Measurements from ENCODE around the gene APOA4.

APOA4 gene

DNA sequence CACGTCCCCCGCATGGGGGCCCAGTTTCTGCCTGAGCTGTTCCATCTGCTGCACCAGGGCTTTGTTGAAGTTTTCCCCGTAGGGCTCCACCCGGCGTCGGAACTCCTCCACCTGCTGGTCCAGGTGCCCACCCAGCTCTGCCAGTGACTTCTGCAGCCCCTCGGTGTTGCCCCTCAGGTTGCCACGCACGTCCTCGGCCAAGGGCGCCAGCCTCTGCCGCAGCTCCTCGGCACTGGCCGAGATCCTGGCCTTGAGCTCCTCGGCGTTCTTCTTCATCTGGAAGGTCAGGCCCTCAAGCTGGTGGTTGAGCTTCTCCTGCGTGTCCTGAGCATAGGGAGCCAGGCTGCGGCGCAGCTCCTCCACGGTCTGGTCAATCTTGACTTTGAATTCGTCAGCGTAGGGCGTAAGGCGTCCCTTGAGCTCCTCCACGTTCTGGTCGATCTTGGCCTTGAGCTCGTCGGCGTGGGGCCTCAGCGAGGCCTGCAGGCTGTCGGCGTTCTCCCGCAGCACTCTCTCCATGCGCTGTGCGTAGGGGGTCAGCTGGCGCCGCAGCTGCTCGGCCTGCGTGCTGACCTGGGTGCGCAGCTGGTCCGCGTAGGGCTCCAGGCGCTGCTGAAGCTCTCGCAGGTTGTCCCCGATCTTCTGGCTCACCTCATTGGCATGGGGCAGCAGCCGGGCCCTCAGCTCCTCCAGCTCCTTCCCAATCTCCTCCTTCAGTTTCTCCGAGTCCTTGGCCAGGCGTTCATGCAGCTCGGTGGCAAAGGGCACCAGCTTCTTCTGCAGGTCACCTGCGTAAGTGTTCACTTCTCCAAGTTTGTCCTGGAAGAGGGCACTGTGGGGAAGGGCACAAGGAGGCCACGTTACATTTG lies 1.8 kb downstream of the APOA4 start:
- no peak for DNase-seq (ENCODE audit: low spot score)
- WGBS, 2 donors (ENCODE audit: extremely low coverage in 2 of 2, insufficient read length in 2 of 2, insufficient replicate concordance in 1 of 2), result no CpG with 5 or more reads among the region's 51 CpGs
- H3K23ac ChIP-seq (ENCODE audit: low read depth, low read length, poor library complexity), result no peak overlapping the region
- H3K4me2 ChIP-seq (ENCODE audit: insufficient read depth, low read length, poor library complexity, severe bottlenecking), result no peak overlapping the region
- peak overlapping the region; percentile 48 for H3K18ac ChIP-seq (ENCODE audit: low read length)
- H3K9ac ChIP-seq (ENCODE audit: low read depth, low read length, poor library complexity), result no peak overlapping the region
- no peak overlapping the region for H3K4ac ChIP-seq (ENCODE audit: low read length)
- H4K91ac ChIP-seq (ENCODE audit: low read depth, low read length, poor library complexity), result no peak overlapping the region
- H3K14ac ChIP-seq (ENCODE audit: low read length), result peak overlapping the region; percentile 21
- no peaks in the 10 kb centered on the region for H3K79me1 ChIP-seq (ENCODE audit: low read depth, low read length)
- H3K4me3 ChIP-seq (ENCODE audit: low read length in 2 of 2), result no peak overlapping the region
- H3K9me3 ChIP-seq (replicated peaks in 1 of 2; ENCODE audit: control insufficient read depth in 2 of 2, insufficient read depth in 1 of 2, low read depth in 1 of 2, low read length in 2 of 2), result peaks cover 0 to 2% of the 10 kb centered on the region in 2 donors
- H3K27ac ChIP-seq (replicated peaks; ENCODE audit: low read length), result no peak overlapping the region
- H2AFZ ChIP-seq (ENCODE audit: low read length), result no peak overlapping the region
- H2BK15ac ChIP-seq (ENCODE audit: low read length), result no peak overlapping the region
- peak overlapping the region; percentile 43 for H4K8ac ChIP-seq (ENCODE audit: low read depth, low read length)
- no peaks in the 10 kb centered on the region for H3K36me3 ChIP-seq (replicated peaks in 1 of 2; ENCODE audit: control insufficient read depth in 2 of 2, insufficient read depth in 2 of 2, low read length in 2 of 2)
- peaks cover 0 to 4% of the 10 kb centered on the region in 2 donors for H3K4me1 ChIP-seq (ENCODE audit: control insufficient read depth in 2 of 2, insufficient read depth in 1 of 2, low read depth in 1 of 2, low read length in 2 of 2)
- peak overlapping the region; percentile 5 for H2BK5ac ChIP-seq (ENCODE audit: low read length)
- H2BK12ac ChIP-seq (ENCODE audit: low read length), result peak overlapping the region; percentile 58
- H2BK120ac ChIP-seq (ENCODE audit: low read depth, low read length), result no peak overlapping the region
- peak overlapping the region; percentile 46 for H2AK5ac ChIP-seq (ENCODE audit: low read depth, low read length)
- H3K27me3 ChIP-seq (ENCODE audit: control insufficient read depth in 3 of 3, insufficient read depth in 3 of 3, low read depth in 1 of 3, low read length in 3 of 3), result peaks cover 0 to 8% (median 1%) of the 10 kb centered on the region in 3 experiments

DNA sequence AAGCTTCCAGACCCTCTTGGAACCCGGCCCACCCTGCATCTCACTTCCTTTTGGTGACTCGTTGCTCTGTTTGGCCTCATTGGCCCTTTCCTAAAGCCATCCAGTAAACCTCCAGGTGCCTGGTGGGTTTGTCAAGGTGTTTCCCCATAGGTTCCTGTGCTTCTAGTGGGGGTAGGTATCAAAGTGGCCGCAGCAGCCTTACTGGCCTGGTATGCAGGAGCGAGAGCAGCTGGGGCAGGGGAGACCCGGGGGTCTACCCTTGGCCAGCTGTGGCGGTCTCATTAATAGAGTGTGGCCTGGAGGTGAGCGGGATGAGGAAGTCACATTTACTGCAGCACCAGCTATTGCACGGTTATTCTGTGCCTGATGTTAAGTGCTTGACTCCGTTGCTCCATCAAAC lies 4.1 kb downstream of the APOA4 start:
- H3K27ac ChIP-seq (replicated peaks; ENCODE audit: low read length), result no peak overlapping the region
- H2AK5ac ChIP-seq (ENCODE audit: low read depth, low read length), result peak overlapping the region; percentile 81
- peak overlapping the region; percentile 48 for H3K18ac ChIP-seq (ENCODE audit: low read length)
- no peak overlapping the region for H2BK12ac ChIP-seq (ENCODE audit: low read length)
- no peak overlapping the region for H4K91ac ChIP-seq (ENCODE audit: low read depth, low read length, poor library complexity)
- no peak overlapping the region for H2BK120ac ChIP-seq (ENCODE audit: low read depth, low read length)
- WGBS, 2 donors (ENCODE audit: extremely low coverage in 2 of 2, insufficient read length in 2 of 2, insufficient replicate concordance in 1 of 2), result no CpG with 5 or more reads among the region's 9 CpGs
- H3K36me3 ChIP-seq (replicated peaks in 1 of 2; ENCODE audit: control insufficient read depth in 2 of 2, insufficient read depth in 2 of 2, low read length in 2 of 2), result no peaks in the 10 kb centered on the region
- peaks cover 0 to 8% (median 1%) of the 10 kb centered on the region in 3 experiments for H3K27me3 ChIP-seq (ENCODE audit: control insufficient read depth in 3 of 3, insufficient read depth in 3 of 3, low read depth in 1 of 3, low read length in 3 of 3)
- H3K9ac ChIP-seq (ENCODE audit: low read depth, low read length, poor library complexity), result no peak overlapping the region
- peaks cover 0 to 2% of the 10 kb centered on the region in 2 donors for H3K9me3 ChIP-seq (replicated peaks in 1 of 2; ENCODE audit: control insufficient read depth in 2 of 2, insufficient read depth in 1 of 2, low read depth in 1 of 2, low read length in 2 of 2)
- H3K4ac ChIP-seq (ENCODE audit: low read length), result no peak overlapping the region
- H2BK15ac ChIP-seq (ENCODE audit: low read length), result no peak overlapping the region
- H3K4me1 ChIP-seq (ENCODE audit: control insufficient read depth in 2 of 2, insufficient read depth in 1 of 2, low read depth in 1 of 2, low read length in 2 of 2), result peaks cover 0 to 4% of the 10 kb centered on the region in 2 donors
- H4K8ac ChIP-seq (ENCODE audit: low read depth, low read length), result no peak overlapping the region
- no peaks in the 10 kb centered on the region for H3K79me1 ChIP-seq (ENCODE audit: low read depth, low read length)
- no peak overlapping the region for H3K14ac ChIP-seq (ENCODE audit: low read length)
- no peak for DNase-seq (ENCODE audit: low spot score)
- no peak overlapping the region for H2AFZ ChIP-seq (ENCODE audit: low read length)
- peak overlapping the region; percentile 65 for H3K23ac ChIP-seq (ENCODE audit: low read depth, low read length, poor library complexity)
- no peak overlapping the region for H3K4me3 ChIP-seq (ENCODE audit: low read length in 2 of 2)
- no peak overlapping the region for H2BK5ac ChIP-seq (ENCODE audit: low read length)
- H3K4me2 ChIP-seq (ENCODE audit: insufficient read depth, low read length, poor library complexity, severe bottlenecking), result no peak overlapping the region

DNA sequence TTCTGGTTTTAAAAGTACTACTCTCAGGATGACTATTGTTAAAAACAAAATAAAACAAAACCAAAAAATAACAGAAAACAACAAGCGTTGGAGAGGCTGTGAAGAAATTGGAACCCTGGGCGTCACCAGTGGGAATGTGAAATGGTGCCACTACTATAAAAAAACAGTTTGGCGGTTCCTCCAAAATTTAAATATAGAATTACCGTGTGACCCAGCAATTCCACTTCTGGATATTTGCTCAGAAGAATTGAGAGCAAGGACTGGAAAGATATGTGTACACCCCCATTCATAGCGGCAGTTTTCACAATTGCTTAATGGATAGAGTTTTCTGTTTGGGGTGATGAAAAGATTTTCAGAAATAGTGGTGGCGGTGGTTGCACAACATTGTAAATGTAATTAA lies 8.6 kb downstream of the APOA4 start:
- H2AK5ac ChIP-seq (ENCODE audit: low read depth, low read length), result no peak overlapping the region
- H2BK15ac ChIP-seq (ENCODE audit: low read length), result no peak overlapping the region
- no peak overlapping the region for H3K14ac ChIP-seq (ENCODE audit: low read length)
- no peak overlapping the region for H3K27ac ChIP-seq (replicated peaks; ENCODE audit: low read length)
- H3K4me3 ChIP-seq (ENCODE audit: low read length in 2 of 2), result no peak overlapping the region
- no peaks in the 10 kb centered on the region for H3K4me1 ChIP-seq (ENCODE audit: control insufficient read depth in 2 of 2, insufficient read depth in 1 of 2, low read depth in 1 of 2, low read length in 2 of 2)
- no peak overlapping the region for H2BK5ac ChIP-seq (ENCODE audit: low read length)
- H4K8ac ChIP-seq (ENCODE audit: low read depth, low read length), result no peak overlapping the region
- H2AFZ ChIP-seq (ENCODE audit: low read length), result no peak overlapping the region
- DNase-seq (ENCODE audit: low spot score), result no peak
- no peak overlapping the region for H2BK120ac ChIP-seq (ENCODE audit: low read depth, low read length)
- peaks cover 0 to 2% of the 10 kb centered on the region in 2 donors for H3K9me3 ChIP-seq (replicated peaks in 1 of 2; ENCODE audit: control insufficient read depth in 2 of 2, insufficient read depth in 1 of 2, low read depth in 1 of 2, low read length in 2 of 2)
- no peak overlapping the region for H4K91ac ChIP-seq (ENCODE audit: low read depth, low read length, poor library complexity)
- H3K4ac ChIP-seq (ENCODE audit: low read length), result no peak overlapping the region
- H3K36me3 ChIP-seq (replicated peaks in 1 of 2; ENCODE audit: control insufficient read depth in 2 of 2, insufficient read depth in 2 of 2, low read length in 2 of 2), result no peaks in the 10 kb centered on the region
- no peaks in the 10 kb centered on the region for H3K79me1 ChIP-seq (ENCODE audit: low read depth, low read length)
- H3K4me2 ChIP-seq (ENCODE audit: insufficient read depth, low read length, poor library complexity, severe bottlenecking), result no peak overlapping the region
- H3K18ac ChIP-seq (ENCODE audit: low read length), result no peak overlapping the region
- no CpG with 5 or more reads among the region's 6 CpGs for WGBS, 2 donors (ENCODE audit: extremely low coverage in 2 of 2, insufficient read length in 2 of 2, insufficient replicate concordance in 1 of 2)
- H3K27me3 ChIP-seq (ENCODE audit: control insufficient read depth in 3 of 3, insufficient read depth in 3 of 3, low read depth in 1 of 3, low read length in 3 of 3), result no peaks in the 10 kb centered on the region
- H3K9ac ChIP-seq (ENCODE audit: low read depth, low read length, poor library complexity), result no peak overlapping the region
- H3K23ac ChIP-seq (ENCODE audit: low read depth, low read length, poor library complexity), result no peak overlapping the region
- no peak overlapping the region for H2BK12ac ChIP-seq (ENCODE audit: low read length)

DNA sequence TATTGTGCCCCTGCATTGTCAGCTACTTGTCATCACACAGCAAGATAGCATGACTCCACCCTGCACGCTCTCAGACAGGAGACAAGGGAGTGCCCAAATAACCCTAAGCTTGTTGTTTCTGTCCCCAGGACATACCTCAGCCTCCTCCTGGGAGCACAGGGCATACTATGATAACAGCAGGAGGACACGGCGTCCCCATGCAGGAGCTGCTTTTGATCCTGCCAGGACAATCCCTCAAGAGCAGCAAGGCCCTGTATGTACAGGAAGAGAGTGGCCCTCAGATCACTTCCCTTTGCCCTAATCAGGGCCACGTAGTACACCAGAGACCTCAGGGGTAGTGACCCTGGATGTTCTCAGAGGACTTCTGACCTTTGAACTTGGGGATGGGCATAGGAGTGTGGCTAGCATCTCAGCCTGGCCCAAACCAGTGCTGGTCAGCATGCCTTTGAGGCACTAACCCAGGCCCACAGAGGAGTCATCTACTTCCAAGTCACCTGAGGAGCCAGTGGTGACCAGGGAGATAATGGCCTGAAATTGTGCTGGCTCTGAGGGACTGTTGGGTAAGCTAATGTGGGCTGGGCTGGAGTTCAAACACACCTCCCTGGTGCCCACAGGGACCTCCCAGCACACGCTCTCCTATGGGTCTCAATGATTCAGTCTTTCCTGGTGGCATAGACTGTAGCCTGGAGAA lies 9.2 kb downstream of the APOA4 start:
- no peaks in the 10 kb centered on the region for H3K79me1 ChIP-seq (ENCODE audit: low read depth, low read length)
- no peak for DNase-seq (ENCODE audit: low spot score)
- H3K4me2 ChIP-seq (ENCODE audit: insufficient read depth, low read length, poor library complexity, severe bottlenecking), result no peak overlapping the region
- H2BK12ac ChIP-seq (ENCODE audit: low read length), result no peak overlapping the region
- peaks cover 0 to 2% of the 10 kb centered on the region in 2 donors for H3K9me3 ChIP-seq (replicated peaks in 1 of 2; ENCODE audit: control insufficient read depth in 2 of 2, insufficient read depth in 1 of 2, low read depth in 1 of 2, low read length in 2 of 2)
- no peak overlapping the region for H3K18ac ChIP-seq (ENCODE audit: low read length)
- no peak overlapping the region for H3K4me3 ChIP-seq (ENCODE audit: low read length in 2 of 2)
- H3K4ac ChIP-seq (ENCODE audit: low read length), result no peak overlapping the region
- H3K36me3 ChIP-seq (replicated peaks in 1 of 2; ENCODE audit: control insufficient read depth in 2 of 2, insufficient read depth in 2 of 2, low read length in 2 of 2), result no peaks in the 10 kb centered on the region
- no CpG with 5 or more reads among the region's 5 CpGs for WGBS, 2 donors (ENCODE audit: extremely low coverage in 2 of 2, insufficient read length in 2 of 2, insufficient replicate concordance in 1 of 2)
- H3K4me1 ChIP-seq (ENCODE audit: control insufficient read depth in 2 of 2, insufficient read depth in 1 of 2, low read depth in 1 of 2, low read length in 2 of 2), result no peaks in the 10 kb centered on the region
- H2BK5ac ChIP-seq (ENCODE audit: low read length), result no peak overlapping the region
- H3K23ac ChIP-seq (ENCODE audit: low read depth, low read length, poor library complexity), result no peak overlapping the region
- no peak overlapping the region for H3K14ac ChIP-seq (ENCODE audit: low read length)
- no peaks in the 10 kb centered on the region for H3K27me3 ChIP-seq (ENCODE audit: control insufficient read depth in 3 of 3, insufficient read depth in 3 of 3, low read depth in 1 of 3, low read length in 3 of 3)
- no peak overlapping the region for H2AK5ac ChIP-seq (ENCODE audit: low read depth, low read length)
- no peak overlapping the region for H4K8ac ChIP-seq (ENCODE audit: low read depth, low read length)
- no peak overlapping the region for H3K9ac ChIP-seq (ENCODE audit: low read depth, low read length, poor library complexity)
- H2BK120ac ChIP-seq (ENCODE audit: low read depth, low read length), result no peak overlapping the region
- no peak overlapping the region for H4K91ac ChIP-seq (ENCODE audit: low read depth, low read length, poor library complexity)
- no peak overlapping the region for H3K27ac ChIP-seq (replicated peaks; ENCODE audit: low read length)
- H2AFZ ChIP-seq (ENCODE audit: low read length), result no peak overlapping the region
- H2BK15ac ChIP-seq (ENCODE audit: low read length), result no peak overlapping the region

Measured in neuronal stem cell (in vitro differentiated cells).